ENCODE results near the gene ZNF335. TPM values are rescaled to one million over a fixed set of nuclear protein-coding genes. Genes with fewer than 3 reads are reported as not detected.

Gene ZNF335
- total and polyA plus RNA-seq, 2 donors (not counting 3 experiments of a cell fraction or from before 2014, with no cell fraction given) = 17.3 to 22.8 TPM

DNA sequence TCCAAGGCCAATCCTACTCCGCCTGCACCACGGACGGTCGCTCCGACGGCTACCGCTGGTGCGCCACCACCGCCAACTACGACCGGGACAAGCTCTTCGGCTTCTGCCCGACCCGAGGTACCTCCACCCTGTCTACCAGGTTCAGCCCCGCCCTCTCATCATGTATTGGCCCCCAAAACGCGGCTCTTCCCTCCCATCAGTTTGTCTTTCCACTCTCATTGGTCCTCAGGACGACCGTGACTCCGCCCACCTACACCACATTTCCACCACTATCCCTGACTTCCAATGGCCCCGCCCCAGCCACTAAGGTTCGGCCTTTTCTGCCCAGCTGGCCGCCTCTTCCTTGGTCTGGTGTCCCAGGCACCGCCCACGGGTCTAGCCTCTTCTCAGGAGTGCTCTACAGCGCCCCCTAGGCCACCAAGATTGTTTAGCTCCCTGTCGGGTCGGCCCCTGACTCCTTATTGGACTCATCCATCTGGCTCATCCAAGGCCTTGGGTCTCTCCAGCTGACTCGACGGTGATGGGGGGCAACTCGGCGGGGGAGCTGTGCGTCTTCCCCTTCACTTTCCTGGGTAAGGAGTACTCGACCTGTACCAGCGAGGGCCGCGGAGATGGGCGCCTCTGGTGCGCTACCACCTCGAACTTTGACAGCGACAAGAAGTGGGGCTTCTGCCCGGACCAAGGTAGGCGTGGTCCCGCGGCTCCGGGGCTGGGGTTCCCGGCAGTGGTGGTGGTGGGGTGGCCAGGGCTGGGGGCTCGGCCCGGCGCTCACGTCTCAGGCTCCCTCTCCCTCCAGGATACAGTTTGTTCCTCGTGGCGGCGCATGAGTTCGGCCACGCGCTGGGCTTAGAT is 39.9 kb upstream of the ZNF335 start:
- ChIA-PET CTCF (interaction anchor here (1.0 to 3.9 kb wide), 10 partner anchors 11 to 162 kb away, joined by 3 to 43 read pairs (median 14); no protein-coding TSS in a partner anchor), POLR2A (no interaction called here)
- H3K9ac ChIP-seq (replicated peaks; ENCODE audit: extremely low read depth, insufficient read depth, low read length) = no peak overlapping the region
- H3K4me2 ChIP-seq (ENCODE audit: insufficient read depth, low read length) = no peak overlapping the region
- no peak overlapping the region for H3K4me3 ChIP-seq (replicated peaks in 1 of 3; ENCODE audit: insufficient read depth in 1 of 3, low read depth in 1 of 3, low read length in 3 of 3)
- no peaks in the 10 kb centered on the region for H4K20me1 ChIP-seq (replicated peaks; ENCODE audit: control insufficient read depth, extremely low read depth, insufficient read depth, low read length)
- no peaks in the 10 kb centered on the region for H3K9me3 ChIP-seq (replicated peaks; ENCODE audit: control insufficient read depth, insufficient read depth, low read length)
- H3K4me1 ChIP-seq (ENCODE audit: control insufficient read depth, extremely low read depth, insufficient read depth, low read length) = peaks cover 4% of the 10 kb centered on the region
- no peak overlapping the region for H3K27ac ChIP-seq (ENCODE audit: insufficient read depth, low read depth, low read length)
- H3K9me1 ChIP-seq (replicated peaks; ENCODE audit: control insufficient read depth, extremely low read depth, insufficient read depth, low read length) = no peaks in the 10 kb centered on the region
- H3K79me2 ChIP-seq (ENCODE audit: control insufficient read depth, insufficient read depth, low read length) = no peaks in the 10 kb centered on the region
- H3K27me3 ChIP-seq (ENCODE audit: control insufficient read depth in 2 of 2, insufficient read depth in 2 of 2, low read length in 2 of 2) = peaks cover 43 to 48% of the 10 kb centered on the region in 2 experiments
- no peak for FAIRE-seq
- H2AFZ ChIP-seq (ENCODE audit: low read depth, low read length) = no peak overlapping the region
- peak; percentile 36 for DNase-seq (ENCODE audit: low read depth, low spot score)
- H3K36me3 ChIP-seq (ENCODE audit: control insufficient read depth in 2 of 2, extremely low read depth in 1 of 2, insufficient read depth in 2 of 2, low read length in 2 of 2) = no peaks in the 10 kb centered on the region
- no TSS peak for BruUV-seq (replicated peaks)
- TF ChIP-seq FOS (IDR thresholded peaks at IDR 0.05; ENCODE audit: borderline replicate concordance, insufficient read depth, low read length) (no peak), GATA2 (IDR thresholded peaks at IDR 0.05; ENCODE audit: insufficient read depth, insufficient read length, low read depth, low read length) (no peak), POLR2A (IDR thresholded peaks at IDR 0.05; ENCODE audit: low read depth, low read length) (no peak), CTCF (IDR thresholded peaks at IDR 0.05; ENCODE audit: extremely low read depth in 1 of 2, insufficient read depth in 1 of 2, low read depth in 1 of 2, low read length in 2 of 2) (peak; percentile 32 to 42), EZH2 (IDR thresholded peaks at IDR 0.05; ENCODE audit: borderline replicate concordance, low read depth, low read length, severe bottlenecking) (no peak)
- dilution Hi-C loops (cut with MboI; ENCODE audit: extremely low pct_ligation_motif_present, low sequenced_read_pairs) (no loop called here), intact Hi-C loops (cut with micrococcal nuclease) (loop anchor here (2.0 kb wide), 1 partner anchor 25 kb away; no protein-coding TSS in a partner anchor)
